GM21528 (cell line): ENCODE measurements around the gene TGM2.
A peak's percentile ranks its signal among the peaks of the same experiment; 100 is the strongest.
"Not testable (repeated sequence)": the region's sequence is repeated elsewhere in the genome, so short reads cannot be mapped to it uniquely, and the experiment has no call there.

Experiments
- ATAC-seq: cut with Tn5 transposase; IDR thresholded peaks from one replicate; pipeline ENCODE4 v1.9.1; 2021; ENCODE audit warnings: mild to moderate bottlenecking, moderate library complexity; ENCODE audit not compliant: unreplicated experiment, low FRiP score

The TGM2 gene

DNA sequence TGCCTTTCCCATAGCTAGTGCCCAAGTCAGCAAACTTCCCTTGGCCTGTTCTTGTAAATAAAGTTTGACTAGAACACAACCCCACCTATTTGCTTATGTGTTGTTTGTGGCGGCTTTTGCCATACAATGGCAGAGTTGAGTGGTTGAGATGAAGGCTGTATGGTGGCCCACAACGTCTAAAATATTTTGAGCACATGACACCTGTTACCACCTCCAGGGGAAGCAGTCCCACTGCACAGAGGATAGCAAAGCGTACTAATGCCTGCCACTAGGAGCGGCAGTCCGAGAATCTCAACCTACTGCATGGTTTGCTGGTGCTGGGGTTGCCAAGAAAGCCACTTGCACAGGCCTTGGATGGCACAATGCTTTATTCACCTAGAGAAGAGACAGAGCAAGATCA, 58.6 kb downstream of the TGM2 start:
- ATAC-seq, result no peak

- no peak for ATAC-seq
Observed at GRCh38 chr20:38104285-38104684, 60.8 kb downstream of the TGM2 start.

DNA sequence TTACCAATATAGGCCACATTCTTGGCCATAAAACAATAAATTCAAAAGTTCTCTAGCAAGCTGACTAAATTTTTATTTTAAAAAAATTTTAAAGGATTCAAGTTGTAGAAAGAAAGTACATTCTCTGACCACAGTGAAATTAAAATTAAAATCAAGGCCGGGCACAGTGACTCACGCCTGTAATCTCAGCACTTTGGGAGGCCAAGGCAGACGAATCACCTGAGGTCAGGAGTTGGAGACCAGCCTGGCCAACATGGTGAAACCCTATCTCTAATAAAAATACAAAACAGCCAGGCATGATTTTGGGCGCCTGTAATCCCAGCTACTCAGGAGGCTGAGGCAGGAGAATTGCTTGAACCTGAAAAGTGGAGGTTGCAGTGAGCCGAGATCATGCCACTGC, 62.9 kb downstream of the TGM2 start:
- not testable (repeated sequence) for ATAC-seq

- ATAC-seq, result no peak
Observed at GRCh38 chr20:38098952-38099351, 66.1 kb downstream of the TGM2 start.

DNA sequence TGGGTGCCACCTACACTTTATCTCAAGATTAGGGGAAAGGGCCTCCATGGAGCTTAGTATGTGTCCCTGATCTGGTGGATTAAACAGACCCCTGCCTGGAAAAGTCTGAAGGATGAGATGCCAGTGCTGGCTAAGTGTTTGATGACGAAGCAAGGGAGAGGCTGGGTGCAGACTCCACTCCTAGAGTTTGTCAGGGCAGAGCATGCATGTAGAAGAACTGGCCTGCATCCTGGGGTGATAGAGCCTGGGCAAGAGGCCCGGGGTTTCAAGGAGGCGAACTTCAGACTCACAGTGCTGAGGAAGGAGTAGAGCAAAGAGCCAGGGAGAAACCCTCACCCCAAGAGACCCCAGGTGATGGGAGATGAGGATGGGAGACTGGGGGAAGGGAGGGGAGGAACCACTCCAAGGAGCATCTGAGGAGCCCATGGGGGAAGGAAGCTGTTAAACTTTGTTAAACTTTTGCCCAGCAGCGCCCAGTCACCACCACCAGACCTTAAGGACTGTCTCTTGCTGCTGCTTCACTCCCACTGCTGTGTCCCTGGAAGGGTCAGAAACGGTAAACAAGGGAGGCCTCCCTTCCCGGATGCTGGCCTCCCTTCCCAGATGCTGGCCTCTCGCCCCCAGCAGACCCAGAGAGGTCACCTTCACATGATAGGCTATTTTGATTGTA, 69.9 kb downstream of the TGM2 start:
- peak; percentile 8 for ATAC-seq

DNA sequence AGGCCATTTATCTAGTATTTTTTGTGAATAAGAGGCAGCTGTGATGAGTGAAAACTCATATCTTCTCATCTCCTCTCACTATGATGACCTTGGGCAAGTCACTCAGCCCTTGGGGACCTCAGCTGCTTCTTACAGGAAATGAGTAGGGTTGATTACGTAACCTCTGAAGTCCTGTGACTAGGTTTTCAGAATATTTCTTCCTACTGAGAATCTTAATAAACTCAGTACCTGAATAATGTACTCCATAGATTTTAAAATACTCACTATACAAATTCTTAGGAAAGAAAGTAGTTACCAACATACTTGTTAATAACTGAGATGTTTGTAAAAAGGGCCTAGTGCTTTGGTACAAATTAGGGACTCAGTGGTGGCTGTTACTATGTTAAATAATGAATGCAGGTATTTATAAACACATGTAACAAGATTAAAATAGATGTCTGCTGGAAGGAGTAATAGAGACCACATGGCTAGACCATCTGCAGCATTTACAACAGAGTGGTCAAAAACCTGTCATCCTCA, 70.6 kb downstream of the TGM2 start:
- ATAC-seq, result peak; percentile 56

- no peak for ATAC-seq
Observed at GRCh38 chr20:38093641-38094077, 71.4 kb downstream of the TGM2 start.

- ATAC-seq, result no peak
Observed at GRCh38 chr20:38092915-38093314, 72.2 kb downstream of the TGM2 start.

DNA sequence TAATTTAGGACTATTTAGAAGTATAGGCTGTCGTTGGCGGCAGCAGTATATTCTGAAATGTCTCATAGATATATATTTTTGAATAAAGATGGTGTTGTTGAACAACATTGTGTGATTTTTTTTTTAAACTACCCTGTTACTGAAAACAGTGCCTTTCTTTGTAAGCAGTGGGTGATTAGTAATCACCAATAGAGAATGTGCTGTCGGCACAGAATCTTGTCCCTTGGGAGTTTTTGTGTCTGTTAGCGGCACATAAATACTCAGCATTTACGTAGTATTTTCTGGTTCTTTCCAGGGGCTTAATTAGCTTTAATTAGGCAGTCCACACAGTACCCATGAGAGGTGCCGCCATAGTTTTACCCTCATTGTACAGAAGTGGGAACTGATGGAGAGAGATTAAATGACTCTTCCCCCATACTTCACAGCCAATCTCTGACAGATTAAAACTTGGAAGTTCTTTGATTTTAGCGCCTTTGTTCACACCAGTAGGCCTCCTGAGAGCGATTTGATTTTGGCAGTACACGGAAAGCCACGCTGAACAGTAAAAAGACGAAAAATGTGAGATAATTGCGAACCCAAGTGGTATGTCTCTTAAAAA, 72.7 kb downstream of the TGM2 start:
- no peak for ATAC-seq

- ATAC-seq, result no peak
Observed at GRCh38 chr20:38091441-38092216, 73.4 kb downstream of the TGM2 start.

GRCh38 chr20:38090061-38090460, 75.0 kb downstream of the TGM2 start:
- ATAC-seq, result no peak

DNA sequence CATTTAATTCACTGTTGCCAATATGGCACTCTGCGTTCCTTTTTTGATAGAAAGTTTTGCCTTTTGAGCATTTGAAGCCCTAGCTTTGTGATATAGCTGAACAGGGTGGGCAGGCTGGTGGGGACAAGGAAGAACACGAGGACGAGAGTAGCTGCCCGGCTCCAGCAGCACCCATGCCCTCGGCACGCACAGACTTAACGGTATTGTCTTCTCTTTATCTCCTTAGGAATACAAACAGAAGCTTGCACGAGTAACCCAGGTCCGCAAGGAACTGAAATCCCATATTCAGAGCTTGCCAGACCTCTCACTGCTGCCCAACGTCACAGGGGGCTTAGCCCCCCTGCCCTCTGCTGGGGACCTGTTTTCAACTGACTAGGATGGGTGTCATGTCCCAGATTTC, 75.6 kb downstream of the TGM2 start:
- ATAC-seq, result no peak

GRCh38 chr20:38085026-38085425, 80.0 kb downstream of the TGM2 start:
- ATAC-seq, result no peak

DNA sequence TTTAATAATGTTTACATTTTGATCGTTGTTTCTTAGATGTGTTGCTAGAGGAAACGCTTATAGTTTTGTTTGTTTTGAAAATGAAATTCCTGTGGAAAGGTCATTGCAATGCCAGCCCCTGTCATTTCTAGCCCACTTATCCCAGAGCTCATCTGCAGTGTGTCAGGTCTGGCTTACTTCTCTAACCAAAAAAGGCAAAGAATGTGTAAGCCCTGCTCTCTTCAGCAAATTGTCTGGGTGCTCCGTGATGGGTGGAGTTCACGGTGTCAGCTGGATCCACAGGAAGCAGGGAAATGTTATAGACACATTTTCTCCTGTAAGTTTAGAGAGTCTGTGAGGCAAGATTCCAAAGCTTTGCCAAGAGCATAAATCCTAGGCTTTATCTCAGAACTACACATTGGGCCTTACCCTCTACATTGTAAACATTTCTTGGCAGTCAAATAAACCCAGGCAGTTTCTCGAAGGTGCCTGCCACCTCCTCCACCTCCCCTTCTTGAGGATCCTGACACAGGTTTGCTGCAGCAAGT, 80.6 kb downstream of the TGM2 start:
- no peak for ATAC-seq

GRCh38 chr20:38083338-38084048, 81.6 kb downstream of the TGM2 start:
- ATAC-seq, result no peak

GRCh38 chr20:38082894-38083293, 82.2 kb downstream of the TGM2 start:
- no peak for ATAC-seq

DNA sequence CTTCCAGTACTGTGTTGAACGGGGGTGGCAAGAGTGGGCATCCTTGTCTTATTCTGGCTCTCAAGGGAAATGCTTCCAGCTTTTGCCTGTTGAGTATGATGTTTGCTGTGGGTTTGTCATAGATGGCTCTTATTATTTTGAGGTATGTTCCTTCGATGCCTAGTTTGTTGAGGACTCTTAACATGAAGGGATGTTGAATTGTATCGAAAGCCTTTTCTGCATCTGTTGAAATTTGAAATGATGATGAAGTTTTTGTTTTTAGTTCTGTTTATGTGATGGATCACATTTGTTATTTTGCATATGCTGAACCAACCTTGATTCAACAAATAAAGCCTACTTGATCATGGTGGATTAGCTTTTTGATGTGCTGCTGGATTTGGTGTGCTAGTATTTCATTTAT, 83.5 kb downstream of the TGM2 start:
- no peak for ATAC-seq

DNA sequence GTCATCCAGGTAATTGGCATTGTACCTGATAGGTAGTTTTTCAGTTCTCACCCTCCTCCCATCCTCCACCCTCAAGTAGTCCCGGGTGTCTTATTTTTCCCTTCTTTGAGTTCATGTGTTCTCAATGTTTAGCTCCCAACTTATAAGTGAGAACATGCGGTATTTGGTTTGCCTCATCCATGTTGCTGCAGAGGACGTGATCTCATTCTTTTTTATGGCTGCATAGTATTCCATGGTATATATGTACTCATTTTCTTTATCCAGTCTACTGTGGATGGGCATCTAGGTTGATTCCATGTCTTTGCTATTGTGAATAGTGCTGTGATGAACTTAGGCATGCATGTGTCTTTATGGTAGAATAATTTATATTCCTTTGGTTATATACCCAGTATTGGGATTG, 85.7 kb downstream of the TGM2 start:
- no peak for ATAC-seq

DNA sequence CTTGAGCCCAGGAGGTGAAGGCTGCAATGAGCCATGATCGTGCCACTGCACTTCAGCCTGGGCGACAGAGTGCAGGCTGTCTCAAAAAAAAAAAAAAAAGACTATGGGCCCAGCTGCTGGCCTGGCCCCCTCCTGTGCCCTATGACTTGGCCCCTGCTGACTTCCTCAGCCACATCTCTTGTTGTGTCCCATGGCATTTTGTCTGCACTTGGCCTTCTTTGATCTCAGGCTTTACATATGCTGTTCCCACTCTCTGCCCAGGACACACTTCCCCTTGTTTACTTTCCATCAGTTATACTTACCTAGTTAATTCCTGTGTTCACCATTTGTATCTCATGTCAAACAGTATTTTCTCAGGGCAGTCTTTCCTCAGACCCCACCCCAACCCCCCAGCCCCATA, 87.0 kb downstream of the TGM2 start:
- ATAC-seq, result no peak
